ENCODE measurements around the gene CCNK.

- TF ChIP-seq, protein P1, sequence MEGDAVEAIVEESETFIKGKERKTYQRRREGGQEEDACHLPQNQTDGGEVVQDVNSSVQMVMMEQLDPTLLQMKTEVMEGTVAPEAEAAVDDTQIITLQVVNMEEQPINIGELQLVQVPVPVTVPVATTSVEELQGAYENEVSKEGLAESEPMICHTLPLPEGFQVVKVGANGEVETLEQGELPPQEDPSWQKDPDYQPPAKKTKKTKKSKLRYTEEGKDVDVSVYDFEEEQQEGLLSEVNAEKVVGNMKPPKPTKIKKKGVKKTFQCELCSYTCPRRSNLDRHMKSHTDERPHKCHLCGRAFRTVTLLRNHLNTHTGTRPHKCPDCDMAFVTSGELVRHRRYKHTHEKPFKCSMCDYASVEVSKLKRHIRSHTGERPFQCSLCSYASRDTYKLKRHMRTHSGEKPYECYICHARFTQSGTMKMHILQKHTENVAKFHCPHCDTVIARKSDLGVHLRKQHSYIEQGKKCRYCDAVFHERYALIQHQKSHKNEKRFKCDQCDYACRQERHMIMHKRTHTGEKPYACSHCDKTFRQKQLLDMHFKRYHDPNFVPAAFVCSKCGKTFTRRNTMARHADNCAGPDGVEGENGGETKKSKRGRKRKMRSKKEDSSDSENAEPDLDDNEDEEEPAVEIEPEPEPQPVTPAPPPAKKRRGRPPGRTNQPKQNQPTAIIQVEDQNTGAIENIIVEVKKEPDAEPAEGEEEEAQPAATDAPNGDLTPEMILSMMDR (conservative IDR thresholded peaks at IDR 0.05): no peak
- no peak for TF ChIP-seq ZFX (IDR thresholded peaks at IDR 0.05)
These were observed 39.3 kb upstream of the CCNK start for GRCh38 chr14:99441918-99442317.

All from C4-2B (cell line).